Sigmoid colon (tissue), 4 donors: ENCODE results near the gene DESI1.

Experiments
- EP300 ChIP-seq, 4 donors: sonication (generic); formaldehyde crosslinking; IDR thresholded peaks; one replicate each; pipeline ENCODE4 v1.6.1; 2017; ENCODE audit warnings: antibody characterized with exemption in 4 of 4
- POLR2A ChIP-seq, 2 donors: fragments of 450-650 bp; IDR thresholded peaks; one replicate each; pipeline ENCODE4 v1.6.1; 2016; ENCODE audit warnings: antibody characterized with exemption in 2 of 2, mild to moderate bottlenecking in 2 of 2, moderate library complexity in 2 of 2
- POLR2AphosphoS5 ChIP-seq, 4 donors: sonication (generic); formaldehyde crosslinking; IDR thresholded peaks; one replicate each; pipeline ENCODE4 v1.6.1; 2017; ENCODE audit warnings: antibody characterized with exemption in 4 of 4
- TF ChIP-seq, protein P1 (sequence below), 4 experiments: fragments of 450-650 bp in 3 of 4; fragments of 200-600 bp in 1 of 4; IDR thresholded peaks; one replicate each; pipeline ENCODE4 v1.5.1; 2016 to 2019; ENCODE audit warnings: antibody characterized with exemption in 4 of 4, mild to moderate bottlenecking in 3 of 4, moderate library complexity in 2 of 4

DNA sequence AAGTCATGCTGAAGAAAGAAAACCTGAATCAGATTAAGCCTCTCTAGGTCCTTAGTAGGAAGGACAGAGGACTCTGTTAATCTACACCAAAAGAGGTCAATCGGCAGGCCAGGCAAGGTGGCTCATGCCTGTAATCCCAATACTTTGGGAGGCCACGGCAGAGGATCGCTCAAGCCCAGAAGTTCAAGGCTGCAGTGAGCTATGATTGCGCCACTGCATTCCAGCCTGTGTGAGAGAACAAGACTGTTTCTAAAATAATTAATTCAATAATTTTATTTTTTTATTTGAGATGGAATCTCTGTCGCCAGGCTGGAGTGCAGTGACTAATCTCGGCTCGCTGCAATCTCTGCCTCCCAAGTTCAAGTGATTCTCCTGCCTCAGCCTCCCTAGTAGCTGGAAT is 4.7 kb upstream of the DESI1 start:
- TF ChIP-seq, protein P1, sequence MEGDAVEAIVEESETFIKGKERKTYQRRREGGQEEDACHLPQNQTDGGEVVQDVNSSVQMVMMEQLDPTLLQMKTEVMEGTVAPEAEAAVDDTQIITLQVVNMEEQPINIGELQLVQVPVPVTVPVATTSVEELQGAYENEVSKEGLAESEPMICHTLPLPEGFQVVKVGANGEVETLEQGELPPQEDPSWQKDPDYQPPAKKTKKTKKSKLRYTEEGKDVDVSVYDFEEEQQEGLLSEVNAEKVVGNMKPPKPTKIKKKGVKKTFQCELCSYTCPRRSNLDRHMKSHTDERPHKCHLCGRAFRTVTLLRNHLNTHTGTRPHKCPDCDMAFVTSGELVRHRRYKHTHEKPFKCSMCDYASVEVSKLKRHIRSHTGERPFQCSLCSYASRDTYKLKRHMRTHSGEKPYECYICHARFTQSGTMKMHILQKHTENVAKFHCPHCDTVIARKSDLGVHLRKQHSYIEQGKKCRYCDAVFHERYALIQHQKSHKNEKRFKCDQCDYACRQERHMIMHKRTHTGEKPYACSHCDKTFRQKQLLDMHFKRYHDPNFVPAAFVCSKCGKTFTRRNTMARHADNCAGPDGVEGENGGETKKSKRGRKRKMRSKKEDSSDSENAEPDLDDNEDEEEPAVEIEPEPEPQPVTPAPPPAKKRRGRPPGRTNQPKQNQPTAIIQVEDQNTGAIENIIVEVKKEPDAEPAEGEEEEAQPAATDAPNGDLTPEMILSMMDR (IDR thresholded peaks at IDR 0.05), result no peak
- no peak for TF ChIP-seq EP300 (IDR thresholded peaks at IDR 0.05)
- TF ChIP-seq POLR2A (IDR thresholded peaks at IDR 0.05), result no peak
- TF ChIP-seq POLR2AphosphoS5 (IDR thresholded peaks at IDR 0.05), result no peak
